MM.1S (cell line): ENCODE data around the gene NPY4R2.
"Not testable (repeated sequence)": the region's sequence is repeated elsewhere in the genome, so short reads cannot be mapped to it uniquely, and the experiment has no call there.

Experiments
- EZH2phosphoT487 ChIP-seq: fragments of 300-600 bp; sonication (generic); IDR thresholded peaks from 2 replicates; pipeline ENCODE4 v1.6.1; 2018; ENCODE audit warnings: antibody characterized with exemption, low read length
- TF ChIP-seq, protein P1 (sequence below): fragments of 300-600 bp; sonication (generic); IDR thresholded peaks from 2 replicates; pipeline ENCODE4 v1.5.1; 2016; ENCODE audit warnings: antibody characterized with exemption, low read length, mixed read lengths

DNA sequence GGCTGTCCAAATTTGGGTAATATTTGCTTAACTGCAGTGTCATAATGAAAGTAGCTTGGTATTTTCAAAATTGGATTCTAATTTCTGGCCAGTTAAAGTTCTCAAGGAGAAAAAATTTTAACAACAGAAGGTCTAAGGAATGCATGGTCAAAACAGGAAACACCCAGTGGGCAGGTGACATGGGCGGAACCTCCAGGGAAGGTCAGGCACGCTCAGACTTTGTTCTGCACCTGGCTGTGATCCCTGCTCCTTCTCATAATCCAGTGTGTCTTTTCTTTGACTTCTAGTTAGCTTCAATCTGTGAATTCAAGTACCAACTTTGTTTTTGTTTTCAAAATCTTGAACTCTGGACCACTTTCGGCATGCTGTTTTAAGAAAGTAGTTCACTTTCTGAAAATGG, 34.2 kb upstream of the NPY4R2 start:
- not testable (repeated sequence) for TF ChIP-seq EZH2phosphoT487
- TF ChIP-seq, protein P1, sequence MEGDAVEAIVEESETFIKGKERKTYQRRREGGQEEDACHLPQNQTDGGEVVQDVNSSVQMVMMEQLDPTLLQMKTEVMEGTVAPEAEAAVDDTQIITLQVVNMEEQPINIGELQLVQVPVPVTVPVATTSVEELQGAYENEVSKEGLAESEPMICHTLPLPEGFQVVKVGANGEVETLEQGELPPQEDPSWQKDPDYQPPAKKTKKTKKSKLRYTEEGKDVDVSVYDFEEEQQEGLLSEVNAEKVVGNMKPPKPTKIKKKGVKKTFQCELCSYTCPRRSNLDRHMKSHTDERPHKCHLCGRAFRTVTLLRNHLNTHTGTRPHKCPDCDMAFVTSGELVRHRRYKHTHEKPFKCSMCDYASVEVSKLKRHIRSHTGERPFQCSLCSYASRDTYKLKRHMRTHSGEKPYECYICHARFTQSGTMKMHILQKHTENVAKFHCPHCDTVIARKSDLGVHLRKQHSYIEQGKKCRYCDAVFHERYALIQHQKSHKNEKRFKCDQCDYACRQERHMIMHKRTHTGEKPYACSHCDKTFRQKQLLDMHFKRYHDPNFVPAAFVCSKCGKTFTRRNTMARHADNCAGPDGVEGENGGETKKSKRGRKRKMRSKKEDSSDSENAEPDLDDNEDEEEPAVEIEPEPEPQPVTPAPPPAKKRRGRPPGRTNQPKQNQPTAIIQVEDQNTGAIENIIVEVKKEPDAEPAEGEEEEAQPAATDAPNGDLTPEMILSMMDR: not testable (repeated sequence)
